GOT3 (cell line): Measurements from ENCODE around the gene KRTAP4-7.
"Not testable (repeated sequence)": the region's sequence is repeated elsewhere in the genome, so short reads cannot be mapped to it uniquely, and the experiment has no call there.

Source experiments
- DNase-seq: peaks from one replicate; lab custom pipeline; 2025; ENCODE audit warnings: mixed read lengths; lab: John Stamatoyannopoulos, UW

Gene KRTAP4-7

DNA sequence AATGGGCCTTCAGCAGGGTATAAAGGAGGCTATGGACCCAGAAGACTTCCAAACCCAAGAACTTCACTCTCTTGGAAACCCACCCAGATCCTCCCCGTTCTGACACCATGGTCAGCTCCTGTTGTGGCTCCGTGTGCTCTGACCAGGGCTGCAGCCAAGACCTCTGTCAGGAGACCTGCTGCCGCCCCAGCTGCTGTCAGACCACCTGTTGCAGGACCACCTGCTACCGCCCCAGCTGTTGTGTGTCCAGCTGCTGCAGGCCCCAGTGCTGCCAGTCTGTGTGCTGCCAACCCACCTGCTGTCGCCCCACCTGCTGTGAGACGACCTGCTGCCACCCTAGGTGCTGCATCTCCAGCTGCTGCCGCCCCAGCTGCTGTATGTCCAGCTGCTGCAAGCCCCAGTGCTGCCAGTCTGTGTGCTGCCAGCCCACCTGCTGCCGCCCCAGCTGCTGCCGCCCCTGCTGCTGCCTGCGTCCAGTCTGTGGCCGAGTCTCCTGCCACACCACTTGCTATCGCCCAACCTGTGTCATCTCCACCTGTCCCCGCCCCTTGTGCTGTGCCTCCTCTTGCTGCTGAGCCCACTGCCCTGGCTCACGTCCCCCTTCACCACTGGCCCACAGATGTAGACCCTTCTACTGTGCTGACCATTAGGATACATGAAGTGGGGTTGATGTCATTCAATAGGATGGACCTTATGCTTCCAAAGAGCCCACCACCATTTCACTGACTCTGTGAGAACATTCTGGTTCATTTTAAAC lies at the start of gene KRTAP4-7:
Gene KRTAP4-7, plus strand, starts transcription at position 51 of the 757 bp plus-strand sequence. Its CDS starts 57 bp downstream, at position 108.
- not testable (repeated sequence) for DNase-seq

DNA sequence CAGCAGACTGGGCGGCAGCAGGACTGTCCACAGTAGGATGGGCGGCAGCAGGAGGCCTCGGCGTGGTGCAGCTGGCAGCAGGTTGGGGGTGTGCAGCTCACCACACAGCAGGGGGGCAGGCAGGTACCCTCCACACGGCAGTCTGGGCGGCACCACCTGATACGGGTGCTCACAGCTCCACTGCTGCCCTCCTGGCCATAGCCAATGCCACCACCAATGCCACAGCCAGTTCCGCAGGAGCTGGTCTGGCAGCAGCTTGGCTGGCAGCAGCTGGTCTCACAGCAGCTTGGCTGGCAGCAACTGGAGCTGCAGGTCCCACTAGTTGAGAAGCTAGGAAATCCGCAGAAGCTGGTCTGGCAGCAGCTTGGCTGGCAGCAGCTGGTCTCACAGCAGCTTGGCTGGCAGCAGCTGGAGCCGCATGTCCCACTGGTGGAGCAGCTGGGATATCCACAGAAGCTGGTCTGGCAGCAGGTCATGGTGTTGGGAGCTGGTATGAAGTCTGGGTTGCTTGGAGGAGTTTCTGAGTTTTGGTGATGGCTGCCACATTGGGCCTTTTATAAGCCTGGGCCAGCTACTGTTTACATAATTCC lies 49.5 kb upstream of the KRTAP4-7 start, which contains the start of gene KRTAP1-3:
Gene KRTAP1-3, minus strand, starts transcription at position 529 of the 590 bp plus-strand sequence. Its CDS starts 53 bp downstream, at position 476.
- DNase-seq: not testable (repeated sequence)

DNA sequence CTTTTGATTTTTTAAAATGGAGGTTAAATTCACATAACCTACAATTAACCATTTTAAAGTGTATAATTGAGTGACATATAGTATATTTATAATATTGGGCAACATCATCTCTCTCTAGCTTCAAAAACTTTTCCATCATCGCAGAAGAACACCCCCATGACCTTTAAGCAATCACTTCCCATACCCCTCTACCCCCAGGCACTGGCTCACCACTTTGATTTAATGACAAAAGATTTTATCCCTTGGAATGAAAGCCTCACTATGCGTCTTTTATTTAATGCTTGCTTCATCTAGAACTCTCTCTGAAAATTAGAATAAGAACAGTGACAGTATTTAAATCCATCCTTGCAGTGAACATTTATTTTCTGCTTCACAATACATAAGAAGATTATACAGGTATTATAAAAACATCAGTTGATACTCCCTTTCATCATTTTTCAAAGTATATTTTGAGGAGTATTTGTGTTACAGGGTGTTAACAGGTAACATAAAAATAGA lies 46.0 kb upstream of the KRTAP4-7 start:
- DNase-seq: no peak

DNA sequence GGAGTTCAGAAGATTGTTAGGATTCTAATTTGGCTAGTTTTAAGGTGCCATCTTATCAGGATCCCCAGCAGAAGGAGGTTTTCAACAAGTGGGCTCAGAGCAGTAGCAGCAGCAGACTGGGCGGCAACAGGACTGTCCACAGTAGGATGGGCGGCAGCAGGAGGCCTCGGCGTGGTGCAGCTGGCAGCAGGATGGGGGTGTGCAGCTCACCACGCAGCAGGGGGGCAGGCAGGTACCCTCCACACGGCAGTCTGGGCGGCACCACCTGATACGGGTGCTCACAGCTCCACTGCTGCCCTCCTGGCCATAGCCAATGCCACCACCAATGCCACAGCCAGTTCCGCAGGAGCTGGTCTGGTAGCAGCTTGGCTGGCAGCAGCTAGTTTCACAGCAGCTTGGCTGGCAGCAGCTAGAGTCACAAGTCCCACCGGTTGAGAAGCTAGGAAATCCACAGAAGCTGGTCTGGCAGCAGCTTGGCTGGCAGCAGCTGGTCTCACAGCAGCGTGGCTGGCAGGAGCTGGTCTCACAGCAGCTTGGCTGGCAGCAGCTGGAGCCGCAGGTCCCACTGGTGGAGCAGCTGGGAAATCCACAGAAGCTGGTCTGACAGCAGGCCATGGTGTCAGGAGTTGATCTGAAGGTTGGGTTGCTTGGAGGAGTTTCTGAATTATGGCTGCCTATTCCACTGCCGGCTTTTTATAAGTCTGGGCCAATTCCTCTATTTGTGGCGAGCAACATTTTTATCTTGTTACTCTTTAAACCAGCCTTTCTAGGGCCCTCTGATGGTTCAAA lies 43.0 kb upstream of the KRTAP4-7 start, which contains the start of gene KRTAP1-1:
Gene KRTAP1-1, minus strand, starts transcription at position 668 of the 789 bp plus-strand sequence. Its CDS starts 53 bp downstream, at position 615.
- DNase-seq: not testable (repeated sequence)

DNA sequence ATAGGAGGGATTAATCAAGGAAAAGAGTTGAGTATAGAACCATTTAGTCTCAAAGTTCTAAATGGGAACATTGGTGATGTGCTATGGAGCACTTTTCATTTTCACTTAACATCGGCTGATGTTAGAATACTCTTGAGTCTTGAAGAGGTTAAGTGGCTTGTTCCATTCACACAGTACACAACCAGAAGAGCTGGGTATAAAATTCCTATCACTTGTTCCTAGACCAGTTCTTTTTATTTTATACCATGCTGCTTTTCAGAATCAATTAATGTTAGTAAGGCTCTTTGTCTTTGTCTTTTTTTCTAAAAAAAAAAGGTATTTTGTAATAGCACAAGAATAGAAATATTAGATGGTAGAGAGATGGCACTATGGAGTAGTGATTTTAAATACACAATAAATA lies 41.0 kb upstream of the KRTAP4-7 start:
- no peak for DNase-seq

DNA sequence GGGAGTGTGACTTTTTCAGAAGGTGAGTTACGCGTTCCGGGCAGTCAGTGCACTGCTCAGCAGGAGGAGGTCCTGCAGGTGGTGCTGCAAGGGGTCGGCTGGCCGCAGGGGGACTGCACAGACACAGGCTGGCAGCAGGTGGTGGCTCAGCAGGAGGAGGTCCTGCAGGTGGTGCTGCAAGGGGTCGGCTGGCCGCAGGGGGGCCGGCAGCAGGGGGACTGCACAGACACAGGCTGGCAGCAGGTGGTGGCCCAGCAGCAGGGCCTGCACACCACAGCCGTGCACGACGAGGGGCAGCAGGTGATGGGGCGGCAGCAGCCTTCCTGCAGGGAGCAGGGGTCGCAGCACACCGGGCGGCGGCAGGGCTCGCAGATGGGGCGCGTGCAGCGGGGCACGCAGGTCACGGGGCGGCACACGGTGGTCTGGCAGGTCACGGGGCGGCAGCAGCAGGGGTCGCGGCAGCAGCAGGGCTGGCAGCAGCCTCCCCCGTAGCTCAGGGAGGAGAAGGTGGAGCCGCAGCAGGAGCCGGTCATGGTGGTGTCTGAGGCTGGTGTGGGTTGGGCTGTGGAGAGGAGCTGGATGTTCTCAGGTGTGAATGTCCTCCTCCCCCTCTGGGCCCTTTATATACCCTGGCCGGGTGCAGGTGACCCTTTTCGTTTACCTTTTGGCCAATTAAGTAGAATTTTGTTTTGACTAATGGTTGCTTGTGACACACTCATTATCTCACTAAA lies 37.0 kb upstream of the KRTAP4-7 start, which contains the start of gene KRTAP2-1:
Gene KRTAP2-1, minus strand, starts transcription at position 582 of the 731 bp plus-strand sequence. Its CDS starts 49 bp downstream, at position 533.
- DNase-seq: not testable (repeated sequence)

DNA sequence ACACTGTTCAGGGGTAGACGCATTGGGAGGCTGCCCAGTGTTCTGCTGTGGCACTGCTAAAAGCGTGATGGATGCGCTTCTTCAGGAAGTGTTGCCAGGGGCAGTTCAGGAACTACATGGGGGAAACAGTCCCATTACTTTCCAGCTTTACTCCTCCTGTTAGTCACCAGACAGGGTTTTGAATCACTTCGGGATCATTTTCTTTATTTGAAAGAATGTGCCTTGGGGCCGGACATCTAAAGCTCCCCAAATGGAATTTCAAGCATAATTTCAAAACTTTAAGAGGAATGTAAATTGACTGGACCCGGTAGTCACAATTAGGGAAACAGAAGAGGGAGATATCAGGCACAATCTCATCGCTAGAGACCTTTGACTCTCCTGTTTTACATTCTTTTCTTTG lies 35.5 kb upstream of the KRTAP4-7 start:
- DNase-seq: no peak

DNA sequence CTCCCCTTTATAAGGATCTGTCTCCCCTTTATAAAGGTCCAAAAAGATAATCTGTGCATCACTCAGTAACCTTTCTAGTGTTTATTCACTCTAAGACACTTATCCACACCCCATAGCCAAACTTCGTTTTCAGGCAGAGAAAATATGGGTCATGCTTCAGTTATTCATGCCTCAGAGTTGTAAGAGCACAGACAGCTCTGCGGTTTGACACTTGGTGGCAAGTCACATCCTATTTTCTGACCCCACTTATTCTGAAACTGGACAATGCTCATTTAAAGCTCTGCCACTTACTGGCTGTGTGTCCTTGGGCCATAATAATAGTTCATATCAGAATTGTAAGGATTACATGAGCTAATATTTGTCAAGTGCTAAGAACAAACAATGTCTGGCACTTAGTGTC lies 34.8 kb upstream of the KRTAP4-7 start:
- no peak for DNase-seq

DNA sequence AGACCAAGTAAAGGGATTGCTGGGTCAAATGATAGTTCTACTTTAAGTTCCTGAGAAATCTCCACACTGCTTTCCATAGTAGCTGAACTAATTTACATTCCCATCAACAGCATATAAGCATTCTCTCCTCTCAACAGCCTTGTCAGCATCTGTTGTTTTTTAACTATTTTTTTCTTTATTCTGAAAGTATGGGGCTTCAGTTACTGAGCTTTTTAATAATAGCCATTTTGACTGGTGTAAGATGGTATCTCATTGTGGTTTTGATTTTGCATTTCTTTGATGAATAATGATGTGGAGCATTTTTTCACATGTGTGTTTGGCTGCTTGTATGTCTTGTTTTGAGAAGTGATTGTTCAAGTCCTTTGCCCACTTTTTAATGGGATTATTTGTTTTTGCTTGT lies 31.4 kb upstream of the KRTAP4-7 start:
- DNase-seq: no peak

DNA sequence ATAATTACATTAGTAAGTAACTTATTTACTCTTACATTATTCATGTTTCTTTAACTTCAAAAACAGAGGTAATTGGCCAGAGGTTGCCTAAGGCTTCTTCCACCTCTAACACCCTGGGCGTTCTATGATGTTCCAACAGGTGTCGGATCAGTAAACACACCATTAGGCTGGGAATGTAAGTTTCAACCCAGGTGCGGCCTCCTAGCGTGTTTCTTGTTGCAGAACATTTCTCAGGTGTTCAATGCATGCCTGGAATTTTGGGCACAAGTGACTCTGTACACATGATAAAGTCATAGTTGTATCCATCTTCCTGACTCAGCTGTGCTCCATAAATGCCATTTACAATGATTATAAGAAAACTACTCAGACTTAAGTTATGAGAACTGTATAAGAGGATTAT lies 29.9 kb upstream of the KRTAP4-7 start:
- no peak for DNase-seq

DNA sequence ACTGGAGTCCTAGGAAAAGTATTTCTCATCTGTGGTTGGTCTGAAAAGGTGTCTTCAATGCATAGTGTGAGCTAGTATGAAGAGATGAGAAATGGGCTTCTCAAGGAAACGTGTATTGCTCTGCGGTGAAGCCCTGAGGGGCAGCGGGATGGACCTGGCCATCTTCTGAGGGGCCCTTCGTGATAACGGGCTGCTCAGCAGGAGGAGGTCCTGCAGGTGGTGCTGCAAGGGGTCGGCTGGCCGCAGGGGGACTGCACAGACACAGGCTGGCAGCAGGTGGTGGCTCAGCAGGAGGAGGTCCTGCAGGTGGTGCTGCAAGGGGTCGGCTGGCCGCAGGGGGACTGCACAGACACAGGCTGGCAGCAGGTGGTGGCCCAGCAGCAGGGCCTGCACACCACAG lies 29.4 kb upstream of the KRTAP4-7 start:
- not testable (repeated sequence) for DNase-seq

DNA sequence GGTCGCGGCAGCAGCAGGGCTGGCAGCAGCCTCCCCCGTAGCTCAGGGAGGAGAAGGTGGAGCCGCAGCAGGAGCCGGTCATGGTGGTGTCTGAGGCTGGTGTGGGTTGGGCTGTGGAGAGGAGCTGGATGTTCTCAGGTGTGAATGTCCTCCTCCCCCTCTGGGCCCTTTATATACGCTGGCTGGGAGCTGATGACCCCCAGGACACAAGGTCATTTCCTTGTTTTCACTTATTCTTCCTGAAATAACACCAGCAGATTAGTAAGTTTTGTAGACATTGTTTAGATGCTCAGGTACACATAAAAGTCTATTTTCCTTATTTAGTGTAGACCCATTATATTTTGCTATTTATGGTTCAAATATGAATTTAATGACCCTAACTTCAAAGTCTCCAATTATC lies 28.8 kb upstream of the KRTAP4-7 start, which contains the start of gene KRTAP2-2:
Gene KRTAP2-2, minus strand, starts transcription at position 101 of the 400 bp plus-strand sequence. Its CDS starts 19 bp downstream, at position 82.
- DNase-seq: not testable (repeated sequence)

DNA sequence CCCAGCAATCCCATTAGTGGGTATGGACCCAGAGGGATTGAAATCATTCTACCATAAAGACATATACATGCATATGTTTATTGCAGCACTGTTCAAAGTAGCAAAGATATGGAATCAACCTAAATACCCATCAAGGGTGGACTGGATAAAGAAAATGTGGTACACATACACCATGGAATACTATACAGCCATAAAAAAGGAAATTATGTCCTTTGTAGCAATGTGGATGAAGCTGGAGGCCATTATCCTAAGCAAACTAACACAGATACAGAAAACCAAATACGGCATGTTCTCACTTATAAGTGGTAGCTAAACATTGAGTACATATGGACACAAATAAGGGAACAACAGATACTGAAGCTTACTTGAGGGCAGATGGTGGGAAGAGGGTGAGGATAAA lies 26.4 kb upstream of the KRTAP4-7 start:
- no peak for DNase-seq

DNA sequence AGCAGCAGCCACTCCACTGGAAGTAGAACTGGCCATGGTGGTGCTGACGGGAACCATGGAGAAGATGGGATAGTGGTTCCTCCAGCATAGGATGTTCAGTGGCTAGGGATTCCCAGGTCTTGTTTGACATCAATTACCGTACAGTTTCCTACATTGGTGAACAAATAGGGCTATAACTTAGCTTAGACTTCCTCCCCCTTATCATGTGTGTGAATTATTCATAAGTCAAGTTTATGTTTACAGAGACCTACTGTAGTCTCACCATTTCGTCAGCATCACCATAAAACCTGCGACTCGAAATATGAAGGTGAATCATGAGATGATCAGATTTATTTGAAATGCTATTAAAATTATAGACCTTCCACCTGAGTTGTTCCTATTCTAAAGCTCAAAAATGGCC lies 25.2 kb upstream of the KRTAP4-7 start:
- no peak for DNase-seq

DNA sequence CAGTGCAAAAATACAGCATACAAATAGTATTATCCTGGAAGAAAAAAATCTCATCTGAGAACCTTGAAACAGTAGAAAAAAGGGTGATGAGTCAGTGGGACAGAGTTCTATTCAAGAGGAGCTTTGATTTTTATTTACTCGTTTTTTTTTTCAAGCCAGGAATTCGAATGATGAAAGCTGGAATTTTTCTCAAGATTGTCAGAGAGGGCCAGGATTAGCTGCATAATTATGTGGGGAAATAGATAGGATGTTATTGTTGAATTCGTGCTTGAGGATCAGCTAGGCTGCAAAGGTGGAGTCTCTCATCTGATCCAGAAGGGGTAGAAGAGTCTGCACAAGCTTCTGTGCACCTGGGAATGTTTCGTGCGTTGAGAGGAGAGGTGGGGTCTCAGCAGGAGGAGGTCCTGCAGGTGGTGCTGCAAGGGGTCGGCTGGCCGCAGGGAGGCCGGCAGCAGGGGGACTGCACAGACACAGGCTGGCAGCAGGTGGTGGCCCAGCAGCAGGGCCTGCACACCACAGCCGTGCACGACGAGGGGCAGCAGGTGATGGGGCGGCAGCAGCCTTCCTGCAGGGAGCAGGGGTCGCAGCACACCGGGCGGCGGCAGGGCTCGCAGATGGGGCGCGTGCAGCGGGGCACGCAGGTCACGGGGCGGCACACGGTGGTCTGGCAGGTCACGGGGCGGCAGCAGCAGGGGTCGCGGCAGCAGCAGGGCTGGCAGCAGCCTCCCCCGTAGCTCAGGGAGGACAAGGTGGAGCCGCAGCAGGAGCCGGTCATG lies 24.5 kb upstream of the KRTAP4-7 start:
- DNase-seq: not testable (repeated sequence)

DNA sequence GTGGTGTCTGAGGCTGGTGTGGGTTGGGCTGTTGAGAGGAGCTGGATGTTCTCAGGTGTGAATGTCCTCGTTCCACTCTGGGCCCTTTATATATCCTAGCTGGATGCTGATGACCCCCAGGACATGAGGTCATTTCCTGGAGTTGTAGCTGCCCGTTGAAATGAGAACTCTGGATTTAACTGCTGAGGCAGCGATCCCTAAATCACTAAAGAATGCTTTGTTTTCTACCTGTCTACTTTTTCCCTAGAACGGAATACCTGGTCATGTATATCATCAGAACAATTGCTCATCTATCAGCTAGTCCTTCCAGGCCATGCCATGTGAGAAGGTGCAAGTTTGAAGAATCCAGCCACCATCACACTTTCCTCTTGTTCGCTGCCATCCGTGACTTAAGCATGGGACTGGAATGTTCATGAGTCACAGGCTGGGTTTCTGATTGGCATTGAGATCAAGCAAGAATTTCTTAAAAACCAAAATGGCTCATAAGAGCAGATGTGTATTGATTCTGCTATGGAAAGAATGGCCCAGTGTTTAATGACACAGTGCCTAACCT lies 23.8 kb upstream of the KRTAP4-7 start, which contains the start of gene KRTAP2-3:
Gene KRTAP2-3, minus strand, starts transcription at position 63 of the 553 bp plus-strand sequence. CDS start 64 bp downstream, outside the sequence.
- no peak for DNase-seq

DNA sequence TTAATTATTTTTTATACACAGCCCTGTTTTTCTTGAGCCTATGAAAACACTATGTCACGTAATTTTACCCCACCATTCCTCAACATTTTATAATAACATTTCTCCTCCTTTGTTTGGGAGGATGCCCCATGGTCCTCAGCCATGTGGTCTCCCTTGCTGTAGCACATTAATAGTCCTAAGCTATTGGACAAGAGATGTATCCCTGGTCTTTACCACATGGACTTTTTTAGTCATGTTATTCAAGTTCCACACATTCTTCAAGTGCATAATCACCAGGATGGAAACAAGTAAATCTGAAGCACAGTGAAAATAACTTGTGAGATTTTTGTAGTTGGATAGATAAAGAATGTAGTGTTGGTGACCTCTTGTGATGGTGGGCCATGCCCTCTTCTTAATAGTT lies 22.0 kb upstream of the KRTAP4-7 start:
- no peak for DNase-seq

DNA sequence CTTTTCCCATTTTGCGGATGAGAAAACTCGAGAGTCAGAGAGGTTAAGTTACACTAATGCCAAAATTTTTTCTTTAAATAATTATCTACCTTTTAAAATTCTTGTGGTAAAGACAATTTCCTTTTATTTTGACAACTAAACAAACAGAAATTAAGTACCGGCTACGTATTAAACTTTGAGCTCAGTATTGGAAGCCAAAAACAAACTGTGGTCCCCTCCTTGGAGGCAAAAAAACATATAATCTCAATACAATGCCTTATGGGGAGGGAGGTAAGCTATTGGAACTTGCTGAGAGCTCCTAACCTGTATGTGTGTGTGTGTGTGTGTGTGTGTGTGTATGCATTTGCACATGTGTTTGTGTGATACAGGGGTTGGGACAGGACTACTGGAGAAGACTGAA lies 20.5 kb upstream of the KRTAP4-7 start:
- no peak for DNase-seq

DNA sequence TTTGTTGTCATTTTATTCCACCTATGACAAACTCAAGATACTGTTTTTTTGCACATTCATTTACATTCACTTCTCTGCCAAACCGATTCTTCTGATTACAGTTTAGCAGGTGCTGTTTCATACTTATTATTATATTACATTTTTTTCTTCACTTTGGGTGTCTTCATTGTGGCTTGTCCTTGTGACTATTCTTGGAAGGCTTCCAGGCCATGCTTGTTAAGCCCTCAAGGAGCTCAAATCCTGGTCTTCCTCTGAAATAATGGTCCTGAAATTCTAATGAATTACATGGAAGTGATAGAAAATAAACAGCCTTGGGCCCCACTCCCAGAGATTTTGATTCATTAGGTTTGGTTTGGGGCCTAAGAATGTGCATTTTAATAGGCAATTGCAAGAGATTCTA lies 19.6 kb upstream of the KRTAP4-7 start:
- no peak for DNase-seq
